ENCODE measurements around the gene RASSF3.

Gene RASSF3

GRCh38 chr12:64691795-64692583, 81.7 kb downstream of the RASSF3 start:
- peak; percentile 63 for ATAC-seq
- TF ChIP-seq OSR1 (CRISPR knock-in tag; IDR thresholded peaks at IDR 0.05) (no peak), ZNF565 (CRISPR knock-in tag; conservative IDR thresholded peaks at IDR 0.05; ENCODE audit: low read depth) (no peak), ZC3H10 (CRISPR knock-in tag; IDR thresholded peaks at IDR 0.05) (no peak), CSDC2 (CRISPR knock-in tag; IDR thresholded peaks at IDR 0.05) (no peak), TOX (CRISPR knock-in tag; IDR thresholded peaks at IDR 0.05; ENCODE audit: borderline replicate concordance) (no peak), ISL1 (CRISPR knock-in tag; IDR thresholded peaks at IDR 0.05) (no peak), ESRRG (CRISPR knock-in tag; IDR thresholded peaks at IDR 0.05) (no peak), ARNTL (CRISPR knock-in tag; IDR thresholded peaks at IDR 0.05; ENCODE audit: borderline replicate concordance, low read depth) (no peak), ZFP3 (CRISPR knock-in tag; IDR thresholded peaks at IDR 0.05) (no peak), GLIS3 (CRISPR knock-in tag; IDR thresholded peaks at IDR 0.05) (no peak)

DNA sequence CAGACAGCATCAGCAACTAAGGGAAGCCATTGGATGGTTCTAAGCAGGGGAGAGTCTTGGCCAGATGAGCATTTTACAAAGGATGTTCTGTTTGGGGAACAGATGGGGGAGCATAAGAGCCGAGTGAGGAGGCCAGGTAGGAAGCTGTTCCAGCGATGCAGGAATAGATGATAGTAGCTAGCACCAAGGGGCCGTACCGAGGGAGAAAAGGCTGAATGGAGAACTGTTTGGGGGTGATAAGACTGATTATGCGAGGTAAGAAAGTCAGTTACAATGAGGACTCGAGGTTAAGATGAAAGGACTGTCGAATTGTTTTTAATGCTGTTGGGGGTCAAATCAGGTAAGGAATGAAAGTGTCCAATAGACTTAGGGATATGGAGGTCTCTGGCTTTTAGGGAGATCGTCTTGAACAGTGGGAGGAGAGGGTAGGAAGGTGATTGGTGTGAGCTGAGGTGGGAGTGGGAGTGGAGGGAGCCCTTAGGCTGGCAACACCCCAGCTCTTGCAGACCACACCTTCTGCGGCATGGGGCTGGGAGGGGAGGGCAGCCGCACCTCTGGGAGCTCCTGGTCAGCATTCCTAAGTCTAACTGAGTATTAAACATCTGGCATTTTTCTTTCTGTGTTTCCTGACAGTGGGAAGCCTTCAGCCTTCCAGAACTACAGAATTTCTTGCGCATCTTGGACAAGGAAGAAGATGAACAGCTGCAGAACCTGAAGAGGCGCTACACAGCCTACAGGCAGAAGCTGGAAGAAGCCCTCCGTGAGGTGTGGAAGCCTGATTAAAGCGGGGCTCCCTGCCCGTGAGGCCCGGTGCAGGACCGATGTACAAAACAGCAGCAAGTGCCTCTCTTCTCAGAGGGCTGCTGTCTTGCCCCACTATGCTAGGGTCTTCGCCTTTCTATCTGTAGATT, 84.1 kb downstream of the RASSF3 start:
- ATAC-seq: no peak
- TF ChIP-seq ZFP3 (CRISPR knock-in tag; IDR thresholded peaks at IDR 0.05): no peak
- no peak for TF ChIP-seq TOX (CRISPR knock-in tag; IDR thresholded peaks at IDR 0.05; ENCODE audit: borderline replicate concordance)
- no peak for TF ChIP-seq ARNTL (CRISPR knock-in tag; IDR thresholded peaks at IDR 0.05; ENCODE audit: borderline replicate concordance, low read depth)
- TF ChIP-seq, protein P1, sequence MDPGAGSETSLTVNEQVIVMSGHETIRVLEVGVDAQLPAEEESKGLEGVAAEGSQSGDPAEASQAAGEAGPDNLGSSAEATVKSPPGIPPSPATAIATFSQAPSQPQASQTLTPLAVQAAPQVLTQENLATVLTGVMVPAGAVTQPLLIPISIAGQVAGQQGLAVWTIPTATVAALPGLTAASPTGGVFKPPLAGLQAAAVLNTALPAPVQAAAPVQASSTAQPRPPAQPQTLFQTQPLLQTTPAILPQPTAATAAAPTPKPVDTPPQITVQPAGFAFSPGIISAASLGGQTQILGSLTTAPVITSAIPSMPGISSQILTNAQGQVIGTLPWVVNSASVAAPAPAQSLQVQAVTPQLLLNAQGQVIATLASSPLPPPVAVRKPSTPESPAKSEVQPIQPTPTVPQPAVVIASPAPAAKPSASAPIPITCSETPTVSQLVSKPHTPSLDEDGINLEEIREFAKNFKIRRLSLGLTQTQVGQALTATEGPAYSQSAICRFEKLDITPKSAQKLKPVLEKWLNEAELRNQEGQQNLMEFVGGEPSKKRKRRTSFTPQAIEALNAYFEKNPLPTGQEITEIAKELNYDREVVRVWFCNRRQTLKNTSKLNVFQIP (CRISPR knock-in tag; IDR thresholded peaks at IDR 0.05; ENCODE audit: borderline replicate concordance, low read depth): no peak
- no peak for TF ChIP-seq SNAI2 (CRISPR knock-in tag; IDR thresholded peaks at IDR 0.05)
- no peak for TF ChIP-seq OSR1 (CRISPR knock-in tag; IDR thresholded peaks at IDR 0.05)
- no peak for TF ChIP-seq CSRNP3 (CRISPR knock-in tag; IDR thresholded peaks at IDR 0.05)
- TF ChIP-seq ISL1 (CRISPR knock-in tag; IDR thresholded peaks at IDR 0.05): no peak
- no peak for TF ChIP-seq ZNF70 (CRISPR knock-in tag; IDR thresholded peaks at IDR 0.05)
- no peak for TF ChIP-seq ZNF565 (CRISPR knock-in tag; conservative IDR thresholded peaks at IDR 0.05; ENCODE audit: low read depth)
- TF ChIP-seq RARB (CRISPR knock-in tag; IDR thresholded peaks at IDR 0.05): no peak
- no peak for TF ChIP-seq ZFP30 (CRISPR knock-in tag; IDR thresholded peaks at IDR 0.05)
- no peak for TF ChIP-seq ZC3H10 (CRISPR knock-in tag; IDR thresholded peaks at IDR 0.05)

GRCh38 chr12:64695550-64695949, 85.3 kb downstream of the RASSF3 start:
- TF ChIP-seq CSRNP3 (CRISPR knock-in tag; IDR thresholded peaks at IDR 0.05) (no peak), RARB (CRISPR knock-in tag; IDR thresholded peaks at IDR 0.05) (no peak), CSDC2 (CRISPR knock-in tag; IDR thresholded peaks at IDR 0.05) (no peak)
- no peak for ATAC-seq

GRCh38 chr12:64696080-64696741, 85.9 kb downstream of the RASSF3 start:
- no peak for TF ChIP-seq SNAI2 (CRISPR knock-in tag; IDR thresholded peaks at IDR 0.05)
- no peak for TF ChIP-seq GLIS3 (CRISPR knock-in tag; IDR thresholded peaks at IDR 0.05)
- no peak for TF ChIP-seq OSR1 (CRISPR knock-in tag; IDR thresholded peaks at IDR 0.05)
- no peak for TF ChIP-seq ZC3H10 (CRISPR knock-in tag; IDR thresholded peaks at IDR 0.05)
- TF ChIP-seq ZFP30 (CRISPR knock-in tag; IDR thresholded peaks at IDR 0.05): no peak
- TF ChIP-seq PPARA (CRISPR knock-in tag; IDR thresholded peaks at IDR 0.05; ENCODE audit: borderline replicate concordance): no peak
- no peak for TF ChIP-seq ISL1 (CRISPR knock-in tag; IDR thresholded peaks at IDR 0.05)
- no peak for TF ChIP-seq ZNF8 (CRISPR knock-in tag; IDR thresholded peaks at IDR 0.05)
- no peak for TF ChIP-seq ZNF565 (CRISPR knock-in tag; conservative IDR thresholded peaks at IDR 0.05; ENCODE audit: low read depth)
- TF ChIP-seq CREB5 (CRISPR knock-in tag; IDR thresholded peaks at IDR 0.05; ENCODE audit: low read depth): no peak
- TF ChIP-seq ARNTL (CRISPR knock-in tag; IDR thresholded peaks at IDR 0.05; ENCODE audit: borderline replicate concordance, low read depth): no peak
- no peak for TF ChIP-seq CSDC2 (CRISPR knock-in tag; IDR thresholded peaks at IDR 0.05)
- ATAC-seq: 0 out of 3 replicates have a peak, but pooled peaks have one; percentile 10

All from SK-N-SH treated with all-trans-retinoic acid at 6 μM for 48 hours (cell line).